Nucleus accumbens (tissue), 56 donors: ENCODE data around the gene PSMB2.

Source experiments
- DNase-seq, 56 donors: peaks; one replicate each; lab custom pipeline; 2025; lab: John Stamatoyannopoulos, UW

PSMB2 gene

DNA sequence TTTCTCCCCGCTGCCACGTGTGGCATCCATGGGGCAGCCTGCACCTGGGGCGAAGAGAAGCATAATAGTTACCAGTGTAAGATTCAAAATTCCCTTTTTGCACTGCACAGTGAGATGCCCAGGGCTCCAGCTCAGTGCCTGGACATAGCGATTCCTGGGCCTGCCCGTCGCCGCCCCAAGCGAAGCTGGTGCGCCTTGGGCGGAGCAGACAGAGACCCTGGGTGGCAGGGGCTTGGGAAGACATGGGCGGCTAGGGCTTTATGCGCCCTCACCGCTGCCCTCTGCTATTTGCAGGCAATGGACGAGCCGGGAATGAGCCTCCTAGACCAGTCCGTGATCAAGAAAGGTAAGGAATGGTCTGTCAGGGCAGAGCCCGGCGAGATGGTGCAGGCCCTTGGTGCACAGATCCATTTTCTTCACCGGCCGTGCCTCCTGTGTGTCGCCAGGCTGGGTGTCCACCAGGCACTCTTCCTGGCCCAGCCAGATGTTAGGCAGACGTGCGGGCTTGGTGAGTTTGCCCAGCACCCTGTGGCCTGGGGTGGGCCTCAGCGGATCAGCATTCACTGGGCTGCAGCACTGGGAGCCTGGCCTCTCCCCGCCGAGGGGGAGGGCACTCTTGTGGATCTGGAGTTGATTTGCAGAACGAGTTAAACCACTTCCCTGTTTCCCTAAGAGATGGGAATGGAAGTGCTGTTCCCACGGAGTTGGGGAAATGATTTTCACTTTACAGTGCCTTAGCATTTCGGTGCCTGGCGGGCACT, 66.5 kb downstream of the PSMB2 start:
- DNase-seq: no peak

DNA sequence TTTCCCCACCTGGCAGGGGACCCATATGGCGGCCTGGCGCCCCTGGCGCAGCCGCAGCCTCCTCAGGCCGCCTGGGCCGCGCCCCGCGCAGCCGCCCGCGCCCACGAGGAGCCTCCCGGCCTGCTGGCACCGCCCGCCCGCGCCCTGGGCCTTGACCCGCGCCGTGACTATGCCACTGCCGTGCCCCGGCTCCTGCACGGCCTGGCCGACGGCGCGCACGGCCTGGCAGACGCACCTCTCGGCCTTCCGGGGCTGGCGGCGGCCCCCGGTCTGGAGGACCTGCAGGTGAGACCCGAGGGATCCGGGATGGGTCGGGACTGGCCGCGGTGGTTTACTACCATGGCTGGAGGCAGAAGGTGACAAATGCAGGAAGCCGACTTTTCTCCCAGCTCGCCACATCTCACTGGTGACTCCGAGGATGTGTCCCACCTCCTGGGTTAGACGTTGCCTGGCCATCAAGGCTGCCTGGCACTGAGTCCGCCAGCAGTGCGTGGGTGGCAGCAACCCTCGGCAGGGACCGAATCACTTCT, 67.1 kb downstream of the PSMB2 start:
- no peak for DNase-seq

DNA sequence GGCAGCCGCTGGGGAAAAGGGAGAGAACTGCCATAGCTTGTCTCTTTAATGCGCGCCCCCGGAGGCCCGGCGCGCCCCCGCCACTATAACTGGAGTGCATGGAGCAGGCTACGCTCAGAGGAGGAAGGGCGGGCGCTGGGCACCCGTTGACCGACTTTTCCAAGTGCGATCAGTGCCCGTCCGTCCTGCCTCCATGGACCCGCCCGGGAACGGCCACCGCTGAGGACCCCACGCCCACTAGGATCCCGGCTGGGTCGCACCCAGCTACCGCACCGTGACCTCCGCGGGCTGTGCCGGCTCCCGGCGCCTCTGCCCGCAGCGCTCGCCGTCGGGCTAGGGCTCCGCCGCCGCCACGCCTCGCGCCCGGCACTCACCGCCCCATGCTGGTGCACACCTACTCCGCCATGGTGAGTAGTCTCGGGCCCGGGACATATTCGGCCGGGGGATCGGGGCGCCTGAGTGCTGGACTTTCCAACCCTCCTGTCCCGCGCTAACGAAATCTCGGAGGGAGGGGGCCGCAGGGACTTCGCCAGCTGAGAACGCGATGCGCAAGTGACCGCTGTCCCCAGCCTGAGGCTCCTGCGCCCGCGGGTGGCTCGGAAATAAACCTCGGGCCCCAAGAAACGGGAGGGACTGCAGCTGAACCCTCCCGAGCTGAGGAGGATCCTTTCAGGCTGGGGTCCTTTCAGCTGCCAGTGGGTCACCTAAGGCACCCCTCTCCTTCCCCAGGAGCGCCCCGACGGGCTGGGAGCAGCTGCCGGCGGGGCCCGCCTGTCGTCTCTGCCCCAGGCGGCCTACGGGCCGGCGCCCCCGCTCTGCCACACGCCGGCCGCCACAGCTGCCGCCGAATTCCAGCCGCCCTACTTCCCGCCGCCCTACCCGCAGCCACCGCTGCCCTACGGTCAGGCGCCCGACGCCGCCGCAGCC, 67.9 kb downstream of the PSMB2 start, which contains the start of gene TFAP2E:
TFAP2E (plus strand) TSS at position 117 of the 927 bp plus-strand sequence; CDS start at position 381, 264 bp downstream.
- DNase-seq: peak in 36 of 56 donors; percentile 15 to 73 (median 32)

DNA sequence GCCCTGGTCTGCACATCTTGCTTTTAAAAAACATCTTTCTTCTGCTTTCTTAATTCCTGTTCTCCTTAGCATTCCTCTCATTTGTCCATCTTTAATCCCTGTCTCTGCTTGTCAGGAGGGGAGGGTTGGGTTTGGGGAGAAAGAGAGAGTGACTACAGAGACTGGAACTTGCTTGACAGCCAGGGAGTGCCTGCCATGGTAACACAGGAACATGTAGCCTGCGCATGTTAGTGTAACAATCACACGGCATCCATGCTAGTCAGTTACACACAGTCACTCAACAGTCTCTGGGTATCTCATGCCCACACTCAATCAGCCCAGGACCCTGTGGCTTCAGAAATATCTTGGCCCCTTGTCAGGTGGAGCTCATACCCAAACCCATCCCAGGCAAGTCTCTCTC, 69.0 kb downstream of the PSMB2 start:
- DNase-seq: no peak

- no peak for DNase-seq
Measured at GRCh38 chr1:35571263-35571662, 70.1 kb downstream of the PSMB2 start.

GRCh38 chr1:35570589-35571137, 70.7 kb downstream of the PSMB2 start:
- DNase-seq: no peak

- DNase-seq: no peak
Measured at GRCh38 chr1:35569936-35570335, 71.4 kb downstream of the PSMB2 start.

DNA sequence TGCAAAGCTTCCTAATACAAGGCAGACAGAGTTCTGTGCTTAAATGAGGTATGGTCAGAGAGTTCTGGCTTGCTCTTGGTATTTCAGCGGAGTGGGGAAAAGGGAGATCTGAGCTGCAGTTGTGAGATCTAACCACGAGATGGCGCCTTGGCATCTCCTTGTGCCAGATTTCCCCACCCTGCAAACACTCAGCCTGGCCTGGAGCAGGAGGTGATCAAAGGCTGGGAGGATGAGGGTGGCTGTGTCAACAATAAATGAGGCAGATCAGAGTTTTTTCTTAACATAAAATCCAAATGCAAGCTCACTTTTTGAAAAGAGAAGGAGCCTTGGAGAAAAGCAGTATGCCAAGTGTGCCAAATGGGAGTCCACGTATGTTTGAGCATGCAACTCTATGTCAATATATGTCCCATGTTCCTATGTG, 72.3 kb downstream of the PSMB2 start:
- DNase-seq: peak in 46 of 56 donors; percentile 17 to 83 (median 52)

GRCh38 chr1:35567947-35568558, 73.3 kb downstream of the PSMB2 start:
- no peak for DNase-seq

DNA sequence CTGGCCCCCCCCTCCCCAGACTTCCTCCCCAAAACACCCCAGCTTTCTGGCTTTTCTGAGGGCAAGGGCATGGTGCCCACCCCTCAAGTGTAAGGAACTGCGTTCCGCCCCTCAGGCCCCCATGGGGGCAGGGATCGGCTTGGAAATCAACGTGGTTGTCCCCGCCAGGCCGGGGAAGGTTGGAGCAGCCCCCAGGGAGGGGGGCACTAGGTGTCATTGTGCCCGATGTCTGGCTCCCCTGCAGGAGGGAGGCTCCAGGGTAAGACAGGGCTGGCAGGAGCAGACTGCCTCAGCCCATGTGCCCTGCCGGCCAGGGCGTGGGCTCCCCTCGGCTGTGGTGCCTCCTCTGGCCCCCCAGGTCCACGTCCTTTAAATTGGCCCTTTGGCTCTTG, 75.6 kb downstream of the PSMB2 start:
- DNase-seq: no peak

GRCh38 chr1:35564884-35565741, 76.2 kb downstream of the PSMB2 start:
- DNase-seq: no peak

- peak in 43 of 56 donors; percentile 20 to 82 (median 55) for DNase-seq
Measured at GRCh38 chr1:35564037-35564883, 77.1 kb downstream of the PSMB2 start.

- DNase-seq: no peak
Measured at GRCh38 chr1:35563166-35563565, 78.2 kb downstream of the PSMB2 start.

GRCh38 chr1:35561972-35562680, 79.2 kb downstream of the PSMB2 start:
- no peak for DNase-seq

DNA sequence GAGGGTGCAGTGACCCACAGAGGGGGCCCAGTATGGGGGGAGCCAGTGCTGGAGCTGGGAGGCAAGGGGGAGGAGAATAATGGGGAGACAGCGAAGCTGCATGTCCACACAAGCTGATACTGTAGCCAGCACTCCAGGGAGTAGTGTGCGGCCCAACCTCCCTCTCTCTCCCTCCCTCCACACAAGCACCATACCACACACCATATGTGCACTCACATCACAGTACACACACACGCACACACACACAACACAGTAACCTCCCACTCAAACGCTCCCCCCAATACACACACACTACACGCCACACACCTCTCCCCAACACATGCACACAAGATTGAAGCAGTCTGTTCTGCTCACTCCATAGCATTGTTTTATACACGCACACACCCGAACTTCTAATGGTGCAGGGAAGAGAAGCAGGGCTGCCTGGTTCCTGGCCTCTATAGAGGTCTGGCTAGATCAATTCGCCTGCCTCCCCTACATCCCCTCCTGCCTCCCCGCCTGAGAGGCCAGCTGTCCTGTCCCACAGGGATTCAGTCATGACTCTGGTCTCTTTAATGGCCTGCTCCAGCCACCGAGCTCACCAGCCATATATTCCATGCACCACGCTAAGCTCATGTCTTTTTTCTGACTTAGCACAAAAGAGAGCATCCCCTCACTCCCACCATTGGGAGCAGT, 79.9 kb downstream of the PSMB2 start:
- DNase-seq: no peak

DNA sequence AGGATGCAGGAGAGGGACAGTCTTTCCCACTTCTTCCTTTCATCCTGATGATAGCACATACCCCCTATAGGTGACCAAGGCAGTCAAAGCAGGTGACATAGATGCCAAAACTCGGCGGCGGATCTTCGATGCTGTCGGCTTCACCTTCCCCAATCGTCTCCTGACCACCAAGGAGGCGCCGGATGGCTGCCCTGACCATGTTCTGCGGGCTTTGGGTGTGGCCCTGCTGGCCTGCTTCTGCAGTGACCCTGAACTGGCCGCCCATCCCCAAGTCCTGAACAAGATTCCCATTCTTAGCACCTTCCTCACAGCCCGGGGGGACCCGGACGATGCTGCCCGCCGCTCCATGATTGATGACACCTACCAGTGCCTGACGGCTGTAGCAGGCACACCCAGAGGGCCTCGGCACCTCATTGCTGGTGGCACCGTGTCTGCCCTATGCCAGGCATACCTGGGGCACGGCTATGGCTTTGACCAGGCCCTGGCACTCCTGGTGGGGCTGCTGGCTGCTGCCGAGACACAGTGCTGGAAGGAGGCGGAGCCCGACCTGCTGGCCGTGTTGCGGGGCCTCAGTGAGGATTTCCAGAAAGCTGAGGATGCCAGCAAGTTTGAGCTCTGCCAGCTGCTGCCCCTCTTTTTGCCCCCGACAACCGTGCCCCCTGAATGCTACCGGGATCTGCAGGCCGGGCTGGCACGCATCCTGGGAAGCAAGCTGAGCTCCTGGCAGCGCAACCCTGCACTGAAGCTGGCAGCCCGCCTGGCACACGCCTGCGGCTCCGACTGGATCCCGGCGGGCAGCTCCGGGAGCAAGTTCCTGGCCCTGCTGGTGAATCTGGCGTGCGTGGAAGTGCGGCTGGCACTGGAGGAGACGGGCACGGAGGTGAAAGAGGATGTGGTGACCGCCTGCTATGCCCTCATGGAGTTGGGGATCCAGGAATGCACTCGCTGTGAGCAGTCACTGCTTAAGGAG, 80.8 kb downstream of the PSMB2 start:
- peak in 51 of 56 donors; percentile 28 to 90 (median 73) for DNase-seq
